SU-DHL-6 (cell line): ENCODE measurements around the gene MYO5C.

Experiments
- H2AFZ ChIP-seq: fragments of 200-600 bp; sonication (generic); 2 replicates; pipeline ENCODE4 v1.6.1; 2014; ENCODE audit warnings: low read depth, mild to moderate bottlenecking, moderate library complexity, mixed read lengths, antibody characterized with exemption, low read length; ENCODE audit not compliant: severe bottlenecking
- H3F3A ChIP-seq: fragments of 200-600 bp; shearing (Covaris generic); 2 replicates; pipeline ENCODE4 v1.6.0; 2016; ENCODE audit warnings: antibody characterized with exemption, mild to moderate bottlenecking; ENCODE audit not compliant: insufficient read depth
- H3K27ac ChIP-seq: fragments of 200-600 bp; sonication (generic); 2 replicates; pipeline ENCODE4 v1.5.1; 2016; ENCODE audit warnings: low read depth, mild to moderate bottlenecking, low read length, moderate library complexity, mixed read lengths
- H3K27me3 ChIP-seq: fragments of 200-600 bp; sonication (generic), shearing (Covaris generic); 2 replicates; pipeline ENCODE4 v1.6.0; 2014; ENCODE audit warnings: mild to moderate bottlenecking, low read length
- H3K36me3 ChIP-seq: fragments of 200-600 bp; sonication (generic); 2 replicates; pipeline ENCODE4 v1.6.1; 2014; ENCODE audit warnings: mild to moderate bottlenecking, low read length, mixed read lengths
- H3K4me2 ChIP-seq: fragments of 300-600, 200-600 bp; shearing (Covaris generic), sonication (generic); 2 replicates; pipeline ENCODE4 v1.6.0; 2014; ENCODE audit warnings: low read length, low read depth, mild to moderate bottlenecking; ENCODE audit not compliant: poor library complexity, severe bottlenecking
- H3K4me3 ChIP-seq: fragments of 200-600 bp; sonication (generic); 2 replicates; pipeline ENCODE4 v1.5.1; 2014; ENCODE audit warnings: antibody characterized with exemption, low read length, mild to moderate bottlenecking, mixed read lengths; ENCODE audit not compliant: insufficient read depth, poor library complexity, severe bottlenecking
- H3K79me2 ChIP-seq: fragments of 200-600 bp; sonication (generic); 2 replicates; pipeline ENCODE4 v1.6.1; 2014; ENCODE audit warnings: mild to moderate bottlenecking, low read length, moderate library complexity; ENCODE audit not compliant: insufficient read depth
- H3K9ac ChIP-seq: fragments of 200-600 bp; sonication (generic); 2 replicates; pipeline ENCODE4 v1.7.0; 2014; ENCODE audit warnings: mild to moderate bottlenecking, low read length
- H3K9me2 ChIP-seq: fragments of 200-600 bp; sonication (generic); replicated peaks from 2 replicates; pipeline ENCODE4 v1.6.1; 2014; ENCODE audit warnings: low read length; ENCODE audit not compliant: insufficient read depth
- H3K9me3 ChIP-seq: fragments of 200-600 bp; sonication (generic); 2 replicates; pipeline ENCODE4 v1.6.1; 2014; ENCODE audit warnings: low read length, mixed read lengths; ENCODE audit not compliant: insufficient read depth
- H4K20me1 ChIP-seq: fragments of 200-600 bp; sonication (generic); 2 replicates; pipeline ENCODE4 v1.6.1; 2014; ENCODE audit warnings: low read depth, mild to moderate bottlenecking, antibody characterized with exemption, low read length, moderate library complexity, mixed read lengths
- CTCF ChIP-seq: fragments of 200-600 bp; sonication (generic); IDR thresholded peaks from one replicate; pipeline ENCODE4 v1.5.1; 2017; ENCODE audit warnings: antibody characterized with exemption, mild to moderate bottlenecking, low read length, moderate library complexity; ENCODE audit not compliant: insufficient read depth, poor library complexity, severe bottlenecking
- EZH2phosphoT487 ChIP-seq: fragments of 200-600 bp; sonication (generic), shearing (Covaris generic); conservative IDR thresholded peaks from 2 replicates; pipeline ENCODE4 v1.6.1; 2018; ENCODE audit warnings: mild to moderate bottlenecking, antibody characterized with exemption, low read length, moderate library complexity, mixed read lengths

Gene MYO5C

GRCh38 chr15:52162260-52162659, 133.3 kb downstream of the MYO5C start:
- Histone ChIP-seq H3K36me3 (no peaks in the 10 kb centered on the region), H3K4me3 (no peak overlapping the region), H3K9ac (no peak overlapping the region), H4K20me1 (no peaks in the 10 kb centered on the region), H3F3A (peaks cover 6% of the 10 kb centered on the region; the same call in 1 of the 2 replicates), H3K79me2 (peaks cover 41% of the 10 kb centered on the region), H3K27ac (no peak overlapping the region), H3K9me2 (no peaks in the 10 kb centered on the region), H3K9me3 (no peaks in the 10 kb centered on the region), H2AFZ (no peak overlapping the region), H3K4me2 (no peak overlapping the region), H3K27me3 (no peaks in the 10 kb centered on the region)
- TF ChIP-seq CTCF: no peak
- TF ChIP-seq EZH2phosphoT487: no peak

- Histone ChIP-seq H3F3A (peaks cover 6% of the 10 kb centered on the region; the same call in 1 of the 2 replicates), H4K20me1 (no peaks in the 10 kb centered on the region), H3K4me3 (no peak overlapping the region), H3K79me2 (peaks cover 38% of the 10 kb centered on the region), H3K9me2 (no peaks in the 10 kb centered on the region), H3K27ac (no peak overlapping the region), H3K9ac (no peak overlapping the region), H3K4me2 (no peak overlapping the region), H2AFZ (no peak overlapping the region), H3K27me3 (no peaks in the 10 kb centered on the region), H3K36me3 (no peaks in the 10 kb centered on the region), H3K9me3 (no peaks in the 10 kb centered on the region)
- TF ChIP-seq CTCF (no peak), EZH2phosphoT487 (no peak)
Observed at GRCh38 chr15:52161406-52161966, 134.1 kb downstream of the MYO5C start.

GRCh38 chr15:52159645-52160044, 136.0 kb downstream of the MYO5C start:
- H3K9ac ChIP-seq: no peak overlapping the region
- no peaks in the 10 kb centered on the region for H3K36me3 ChIP-seq
- no peaks in the 10 kb centered on the region for H3K9me2 ChIP-seq
- H2AFZ ChIP-seq: no peak overlapping the region
- H3K27me3 ChIP-seq: no peaks in the 10 kb centered on the region
- H3F3A ChIP-seq: no peaks in the 10 kb centered on the region
- H3K4me3 ChIP-seq: no peak overlapping the region
- H3K9me3 ChIP-seq: no peaks in the 10 kb centered on the region
- TF ChIP-seq CTCF: no peak
- TF ChIP-seq EZH2phosphoT487: no peak
- H3K27ac ChIP-seq: no peak overlapping the region
- peaks cover 21% of the 10 kb centered on the region for H3K79me2 ChIP-seq
- H4K20me1 ChIP-seq: no peaks in the 10 kb centered on the region
- H3K4me2 ChIP-seq: no peak overlapping the region
